ENCODE results near the gene PCDH9.

The PCDH9 gene

GRCh38 chr13:67224148-67224846, 5.8 kb downstream of the PCDH9 start:
- Histone ChIP-seq H3K27me3 (ENCODE audit: insufficient read depth, low read depth) (no peaks in the 10 kb centered on the region), H3K4me3 (IDR thresholded peaks at IDR 0.05; ENCODE audit: insufficient read depth, low read depth, low read length) (no peak overlapping the region), H3K36me3 (ENCODE audit: insufficient read depth) (no peaks in the 10 kb centered on the region), H3K4me1 (ENCODE audit: low read depth, poor library complexity, severe bottlenecking) (peaks cover 44% of the 10 kb centered on the region), H2AFZ (ENCODE audit: low read depth) (no peak overlapping the region), H4K20me1 (ENCODE audit: insufficient read depth) (no peaks in the 10 kb centered on the region), H3K9ac (no peak overlapping the region), H3K4me2 (peak overlapping the region; percentile 42), H3K27ac (no peak overlapping the region), H3K79me2 (ENCODE audit: insufficient read depth, low read depth) (no peaks in the 10 kb centered on the region)
- TF ChIP-seq CTCF (conservative IDR thresholded peaks at IDR 0.05; ENCODE audit: low read depth, low read length) = peak; percentile 61

- H3K36me3 ChIP-seq (ENCODE audit: insufficient read depth) = no peaks in the 10 kb centered on the region
- H2AFZ ChIP-seq (ENCODE audit: low read depth) = no peak overlapping the region
- H4K20me1 ChIP-seq (ENCODE audit: insufficient read depth) = no peaks in the 10 kb centered on the region
- no peak overlapping the region for H3K4me3 ChIP-seq (IDR thresholded peaks at IDR 0.05; ENCODE audit: insufficient read depth, low read depth, low read length)
- TF ChIP-seq CTCF (conservative IDR thresholded peaks at IDR 0.05; ENCODE audit: low read depth, low read length) = no peak
- H3K79me2 ChIP-seq (ENCODE audit: insufficient read depth, low read depth) = no peaks in the 10 kb centered on the region
- peak overlapping the region; percentile 42 for H3K4me2 ChIP-seq
- H3K27me3 ChIP-seq (ENCODE audit: insufficient read depth, low read depth) = no peaks in the 10 kb centered on the region
- no peak overlapping the region for H3K9ac ChIP-seq
- H3K27ac ChIP-seq = no peak overlapping the region
- peaks cover 39% of the 10 kb centered on the region for H3K4me1 ChIP-seq (ENCODE audit: low read depth, poor library complexity, severe bottlenecking)
These were observed 6.4 kb downstream of the PCDH9 start for GRCh38 chr13:67223742-67224141.

- no peaks in the 10 kb centered on the region for H4K20me1 ChIP-seq (ENCODE audit: insufficient read depth)
- no peak overlapping the region for H3K4me3 ChIP-seq (IDR thresholded peaks at IDR 0.05; ENCODE audit: insufficient read depth, low read depth, low read length)
- no peak overlapping the region for H3K27ac ChIP-seq
- H3K4me2 ChIP-seq = no peak overlapping the region
- H3K79me2 ChIP-seq (ENCODE audit: insufficient read depth, low read depth) = no peaks in the 10 kb centered on the region
- H3K27me3 ChIP-seq (ENCODE audit: insufficient read depth, low read depth) = no peaks in the 10 kb centered on the region
- H3K9ac ChIP-seq = no peak overlapping the region
- no peak overlapping the region for H2AFZ ChIP-seq (ENCODE audit: low read depth)
- no peaks in the 10 kb centered on the region for H3K36me3 ChIP-seq (ENCODE audit: insufficient read depth)
- H3K4me1 ChIP-seq (ENCODE audit: low read depth, poor library complexity, severe bottlenecking) = peaks cover 32% of the 10 kb centered on the region
- no peak for TF ChIP-seq CTCF (conservative IDR thresholded peaks at IDR 0.05; ENCODE audit: low read depth, low read length)
These were observed 7.1 kb downstream of the PCDH9 start for GRCh38 chr13:67223024-67223423.

GRCh38 chr13:67221630-67222226, 8.4 kb downstream of the PCDH9 start:
- Histone ChIP-seq H3K27ac (no peak overlapping the region), H3K36me3 (ENCODE audit: insufficient read depth) (no peaks in the 10 kb centered on the region), H4K20me1 (ENCODE audit: insufficient read depth) (no peaks in the 10 kb centered on the region), H3K4me2 (no peak overlapping the region), H3K9ac (no peak overlapping the region), H3K4me3 (IDR thresholded peaks at IDR 0.05; ENCODE audit: insufficient read depth, low read depth, low read length) (no peak overlapping the region), H3K79me2 (ENCODE audit: insufficient read depth, low read depth) (no peaks in the 10 kb centered on the region), H2AFZ (ENCODE audit: low read depth) (no peak overlapping the region; the same call in 1 of the 2 replicates), H3K4me1 (ENCODE audit: low read depth, poor library complexity, severe bottlenecking) (peaks cover 28% of the 10 kb centered on the region), H3K27me3 (ENCODE audit: insufficient read depth, low read depth) (no peaks in the 10 kb centered on the region)
- TF ChIP-seq CTCF (conservative IDR thresholded peaks at IDR 0.05; ENCODE audit: low read depth, low read length) = no peak

Data from KMS-11 (cell line).